Thyroid gland (tissue), 4 donors: Measurements from ENCODE around the gene RSRC2. TPM values are rescaled to one million over a fixed set of nuclear protein-coding genes. Genes with fewer than 3 reads are reported as not detected.
"Not testable (repeated sequence)": the region's sequence is repeated elsewhere in the genome, so short reads cannot be mapped to it uniquely, and the experiment has no call there.

Experiments used
- DNase-seq, 2 donors: peaks; one replicate each; pipeline ENCODE4 v3.0.0-alpha.2; 2019
- H3K27ac ChIP-seq, 3 donors: fragments of 200-600 bp; sonication (generic); 1 replicate in 2 of 3; 2 replicates in 1 of 3; pipeline ENCODE4 v1.5.1; 2016 to 2019; ENCODE audit warnings: mild to moderate bottlenecking in 1 of 3, moderate library complexity in 1 of 3
- H3K27me3 ChIP-seq: fragments of 200-600 bp; sonication (generic); one replicate; pipeline ENCODE4 v1.5.1; 2019
- H3K36me3 ChIP-seq, 2 donors: fragments of 200-600 bp; sonication (generic); one replicate each; pipeline ENCODE4 v1.5.1; 2016 to 2019
- H3K4me1 ChIP-seq, 2 donors: fragments of 200-600 bp; sonication (generic); one replicate each; pipeline ENCODE4 v1.5.1; 2017 to 2019
- H3K4me3 ChIP-seq, 3 donors: fragments of 200-600 bp; sonication (generic); replicated peaks in 1 of 3; 1 replicate in 2 of 3; 2 replicates in 1 of 3; pipeline ENCODE4 v1.5.1; 2016; ENCODE audit warnings: mild to moderate bottlenecking in 1 of 3
- H3K9me3 ChIP-seq: fragments of 200-600 bp; sonication (generic); one replicate; pipeline ENCODE4 v1.5.1; 2017
- POLR2A ChIP-seq, 2 donors: fragments of 450-650 bp; IDR thresholded peaks; one replicate each; pipeline ENCODE4 v1.6.1; 2017; ENCODE audit warnings: antibody characterized with exemption in 2 of 2, mild to moderate bottlenecking in 2 of 2, moderate library complexity in 1 of 2
- WGBS, 2 donors: methylation state at CpG; one replicate each; pipeline ENCODE4 v1.1.5; 2017; 5-methylcytosine and 5-hydroxymethylcytosine counted together
- intact Hi-C: fragments of 100-400 bp; cut with DNase I; formaldehyde crosslinking; loops from one replicate; pipeline ENCODE4 v1.15.1; 2023
- total RNA-seq, 4 donors: library from RNA; depleted of rRNA; stranded (reverse); fragments of >200 nt; gene quantifications; one replicate each; pipeline ENCODE4 v1.2.3, GENCODE V29; 2016
- TF ChIP-seq, protein P1 (sequence below), 6 experiments: fragments of 200-600 bp in 3 of 6; fragments of 450-650 bp in 3 of 6; sonication (generic) in 3 of 6; IDR thresholded peaks; one replicate each; pipeline ENCODE4 v1.5.1; 2016 to 2019; ENCODE audit warnings: antibody characterized with exemption in 6 of 6, mild to moderate bottlenecking in 2 of 6, inconsistent platforms in 1 of 6, moderate library complexity in 1 of 6

RSRC2 gene
- total RNA-seq, 4 donors from 2014 or later: 70.4 to 93.2 (median 87.5) TPM

DNA sequence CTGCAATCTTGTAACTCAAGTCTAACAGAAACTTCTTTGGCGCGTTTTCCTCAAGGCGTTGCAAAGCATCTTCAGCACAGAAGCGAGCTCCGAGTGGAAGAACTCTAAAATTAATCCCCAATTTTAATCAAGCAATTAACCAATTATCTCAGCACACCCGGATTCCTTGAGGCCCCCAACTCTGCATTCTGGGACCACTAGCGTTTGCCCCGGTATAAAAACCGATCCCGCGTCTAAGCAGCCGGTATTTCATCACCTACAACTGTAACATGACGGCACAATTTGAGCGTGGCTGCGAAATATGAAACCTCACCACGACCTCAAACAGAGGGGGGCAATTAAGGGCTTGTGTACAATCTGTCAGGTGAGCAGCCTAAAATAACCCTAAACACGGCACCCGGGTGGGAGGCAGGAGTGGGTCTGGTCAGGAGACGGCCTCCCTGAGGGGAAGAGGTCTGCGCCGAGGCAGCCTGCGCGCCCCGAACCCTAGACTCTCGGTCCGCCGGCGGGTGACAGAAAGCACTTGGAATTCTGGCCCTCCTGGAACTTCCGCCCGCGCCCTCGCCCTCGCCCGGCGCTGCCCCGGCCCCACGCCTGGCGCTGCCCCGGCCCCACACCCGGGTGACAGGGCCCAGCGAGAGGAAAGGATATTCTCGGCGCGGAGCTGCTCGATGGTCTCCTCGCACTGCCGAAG lies 26.6 kb downstream of the RSRC2 start:
- Histone ChIP-seq H3K27ac (peak overlapping the region; percentile 92 to 97 (median 94)), H3K4me3 (peak overlapping the region; percentile 62 to 81 (median 70)), H3K36me3 (peaks cover 18 to 21% of the 10 kb centered on the region in 2 donors), H3K27me3 (no peaks in the 10 kb centered on the region), H3K9me3 (no peaks in the 10 kb centered on the region), H3K4me1 (peaks cover 9 to 20% of the 10 kb centered on the region in 2 donors)
- TF ChIP-seq POLR2A (IDR thresholded peaks at IDR 0.05): no peak
- TF ChIP-seq, protein P1, sequence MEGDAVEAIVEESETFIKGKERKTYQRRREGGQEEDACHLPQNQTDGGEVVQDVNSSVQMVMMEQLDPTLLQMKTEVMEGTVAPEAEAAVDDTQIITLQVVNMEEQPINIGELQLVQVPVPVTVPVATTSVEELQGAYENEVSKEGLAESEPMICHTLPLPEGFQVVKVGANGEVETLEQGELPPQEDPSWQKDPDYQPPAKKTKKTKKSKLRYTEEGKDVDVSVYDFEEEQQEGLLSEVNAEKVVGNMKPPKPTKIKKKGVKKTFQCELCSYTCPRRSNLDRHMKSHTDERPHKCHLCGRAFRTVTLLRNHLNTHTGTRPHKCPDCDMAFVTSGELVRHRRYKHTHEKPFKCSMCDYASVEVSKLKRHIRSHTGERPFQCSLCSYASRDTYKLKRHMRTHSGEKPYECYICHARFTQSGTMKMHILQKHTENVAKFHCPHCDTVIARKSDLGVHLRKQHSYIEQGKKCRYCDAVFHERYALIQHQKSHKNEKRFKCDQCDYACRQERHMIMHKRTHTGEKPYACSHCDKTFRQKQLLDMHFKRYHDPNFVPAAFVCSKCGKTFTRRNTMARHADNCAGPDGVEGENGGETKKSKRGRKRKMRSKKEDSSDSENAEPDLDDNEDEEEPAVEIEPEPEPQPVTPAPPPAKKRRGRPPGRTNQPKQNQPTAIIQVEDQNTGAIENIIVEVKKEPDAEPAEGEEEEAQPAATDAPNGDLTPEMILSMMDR (IDR thresholded peaks at IDR 0.05): no peak
- intact Hi-C loops: no loop called here
- peak; percentile 41 to 52 for DNase-seq
- WGBS, 2 donors: 0 to 1% methylated on average over 16 to 34 of the region's 47 CpGs

GRCh38 chr12:122495258-122495657 lies 31.5 kb downstream of the RSRC2 start:
- no peak for TF ChIP-seq POLR2A (IDR thresholded peaks at IDR 0.05)
- TF ChIP-seq, protein P1 (IDR thresholded peaks at IDR 0.05): no peak
- no peaks in the 10 kb centered on the region for H3K9me3 ChIP-seq
- intact Hi-C loops: no loop called here
- WGBS, 2 donors: 81 to 94% methylated on average over 7 of the region's 7 CpGs
- H3K27me3 ChIP-seq: no peaks in the 10 kb centered on the region
- no peak for DNase-seq
- no peak overlapping the region for H3K27ac ChIP-seq
- peaks cover 6 to 21% of the 10 kb centered on the region in 2 donors for H3K36me3 ChIP-seq
- peaks cover 9 to 18% of the 10 kb centered on the region in 2 donors for H3K4me1 ChIP-seq
- no peak overlapping the region for H3K4me3 ChIP-seq

- H3K4me1 ChIP-seq, H3K9me3 ChIP-seq, intact Hi-C loops, H3K27me3 ChIP-seq, H3K27ac ChIP-seq, DNase-seq, H3K4me3 ChIP-seq: not testable (repeated sequence)
- WGBS, 2 donors: 76 to 85% methylated on average over 6 of the region's 6 CpGs
- H3K36me3 ChIP-seq: peaks cover 14 to 36% of the 10 kb centered on the region in 2 donors
Observed at GRCh38 chr12:122493222-122493621, 33.5 kb downstream of the RSRC2 start.

- H3K9me3 ChIP-seq: no peaks in the 10 kb centered on the region
- H3K4me3 ChIP-seq: no peak overlapping the region
- WGBS, 2 donors: 97% methylated on average over 2 of the region's 2 CpGs
- H3K4me1 ChIP-seq: peaks cover 0 to 4% of the 10 kb centered on the region in 2 donors
- no peak for DNase-seq
- intact Hi-C loops: no loop called here
- H3K36me3 ChIP-seq: peaks cover 25 to 46% of the 10 kb centered on the region in 2 donors
- TF ChIP-seq, protein P1 (IDR thresholded peaks at IDR 0.05): no peak
- no peak for TF ChIP-seq POLR2A (IDR thresholded peaks at IDR 0.05)
- H3K27me3 ChIP-seq: no peaks in the 10 kb centered on the region
- H3K27ac ChIP-seq: no peak overlapping the region
Observed at GRCh38 chr12:122491991-122492390, 34.7 kb downstream of the RSRC2 start.

GRCh38 chr12:122489038-122489437 lies 37.7 kb downstream of the RSRC2 start:
- no peak for DNase-seq
- TF ChIP-seq, protein P1 (IDR thresholded peaks at IDR 0.05): no peak
- no peak for TF ChIP-seq POLR2A (IDR thresholded peaks at IDR 0.05)
- no peak overlapping the region for H3K27ac ChIP-seq
- intact Hi-C loops: no loop called here
- WGBS, 2 donors: 95 to 100% methylated on average over 2 of the region's 2 CpGs
- no peaks in the 10 kb centered on the region for H3K4me1 ChIP-seq
- peaks cover 36 to 54% of the 10 kb centered on the region in 2 donors for H3K36me3 ChIP-seq
- no peaks in the 10 kb centered on the region for H3K27me3 ChIP-seq
- H3K9me3 ChIP-seq: no peaks in the 10 kb centered on the region
- no peak overlapping the region for H3K4me3 ChIP-seq

GRCh38 chr12:122487807-122488206 lies 38.9 kb downstream of the RSRC2 start:
- H3K9me3 ChIP-seq, H3K27me3 ChIP-seq, DNase-seq, H3K4me3 ChIP-seq, H3K27ac ChIP-seq, H3K4me1 ChIP-seq, intact Hi-C loops: not testable (repeated sequence)
- peaks cover 36 to 61% of the 10 kb centered on the region in 2 donors for H3K36me3 ChIP-seq
- WGBS, 2 donors: 96 to 97% methylated on average over 3 of the region's 3 CpGs
